NK-92 (cell line): Measurements from ENCODE around the gene CPOX.

Source experiments
- DNase-seq: peaks from one replicate; lab custom pipeline; 2025; ENCODE audit not compliant: unreplicated experiment; lab: John Stamatoyannopoulos, UW

Gene CPOX

DNA sequence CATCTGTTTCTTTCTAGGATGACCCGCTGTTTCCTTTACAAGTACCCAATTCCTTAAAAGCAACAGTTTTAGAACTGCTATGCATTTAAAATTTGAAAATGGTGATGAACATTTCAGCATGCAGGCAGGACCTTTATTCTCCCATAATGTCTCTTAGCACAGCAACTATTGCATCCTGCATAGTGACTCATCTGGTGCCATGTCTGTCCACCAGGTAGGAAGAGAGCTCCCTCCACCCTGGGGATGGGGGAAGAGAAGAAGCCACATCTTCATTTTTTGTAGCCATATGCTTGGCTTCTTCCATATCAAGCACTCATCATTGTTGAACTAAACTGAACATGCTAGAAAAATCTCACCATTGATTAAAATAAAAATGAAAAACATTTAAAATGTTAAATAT lies 51.7 kb downstream of the CPOX start:
- no peak for DNase-seq

DNA sequence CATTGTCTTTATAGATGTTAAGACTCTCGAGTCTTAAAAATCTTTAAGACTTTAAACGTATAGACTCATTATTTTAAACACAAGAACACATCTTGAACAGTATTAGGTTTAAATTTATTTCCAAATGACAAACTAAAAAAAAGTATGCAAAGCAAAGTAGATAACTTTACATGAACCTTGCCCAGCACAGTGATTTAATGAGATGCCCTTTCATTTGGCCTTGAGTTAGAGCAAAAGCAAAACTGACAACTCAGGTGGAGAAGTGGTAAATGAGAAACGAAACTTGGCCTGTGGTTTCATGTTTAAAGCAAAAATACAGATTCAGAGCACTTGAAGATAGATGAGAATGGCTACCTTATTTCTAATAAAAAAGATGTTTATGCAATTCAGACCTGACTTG lies 53.1 kb downstream of the CPOX start:
- no peak for DNase-seq

DNA sequence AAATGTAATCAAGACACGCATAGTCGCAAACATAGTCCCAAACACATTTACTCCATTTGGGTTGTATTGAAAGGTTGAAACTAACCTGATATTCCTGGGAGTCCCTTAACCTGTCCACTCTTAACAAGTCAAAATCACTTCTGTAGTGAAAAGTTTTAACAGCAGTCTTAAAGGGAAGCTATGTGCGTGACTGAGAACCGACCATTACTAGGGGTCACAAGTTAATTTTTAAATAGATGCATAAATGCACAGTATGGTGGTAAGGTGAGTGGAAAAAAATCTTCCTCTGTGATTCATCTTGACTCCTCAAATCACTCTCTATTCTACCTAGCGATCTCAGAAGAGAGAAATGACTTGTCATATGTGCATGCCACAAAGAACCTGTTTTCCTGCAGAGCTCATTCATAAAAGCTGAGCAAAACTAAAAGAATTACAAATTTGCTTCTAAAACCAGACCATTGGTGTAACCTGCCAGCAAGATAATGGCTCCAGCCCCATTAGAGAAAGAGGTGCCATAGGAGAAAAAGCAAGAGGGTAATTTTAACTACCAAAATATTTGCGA lies 56.9 kb downstream of the CPOX start:
- no peak for DNase-seq

DNA sequence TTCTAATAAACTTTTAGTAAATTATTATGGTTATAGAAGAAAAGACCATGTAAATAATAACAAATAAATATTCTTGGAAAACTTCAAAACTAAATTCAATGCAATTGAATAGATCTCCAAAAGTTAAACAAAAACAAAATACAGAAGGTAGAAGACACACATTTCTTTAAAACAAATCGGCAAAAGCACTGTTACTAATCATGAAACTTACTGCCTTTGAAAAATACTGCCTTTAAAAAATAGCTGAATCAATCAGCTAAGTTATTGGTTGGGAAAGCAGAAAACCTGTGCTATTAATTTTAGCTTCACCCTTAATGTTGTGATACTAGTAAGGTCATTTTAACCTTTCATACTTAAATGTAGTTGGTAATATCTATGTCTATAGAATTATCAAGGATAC lies 58.7 kb downstream of the CPOX start:
- DNase-seq, result no peak

GRCh38 chr3:98534168-98534567 lies 59.2 kb downstream of the CPOX start:
- no peak for DNase-seq

GRCh38 chr3:98532709-98533571 lies 60.5 kb downstream of the CPOX start:
- no peak for DNase-seq

DNA sequence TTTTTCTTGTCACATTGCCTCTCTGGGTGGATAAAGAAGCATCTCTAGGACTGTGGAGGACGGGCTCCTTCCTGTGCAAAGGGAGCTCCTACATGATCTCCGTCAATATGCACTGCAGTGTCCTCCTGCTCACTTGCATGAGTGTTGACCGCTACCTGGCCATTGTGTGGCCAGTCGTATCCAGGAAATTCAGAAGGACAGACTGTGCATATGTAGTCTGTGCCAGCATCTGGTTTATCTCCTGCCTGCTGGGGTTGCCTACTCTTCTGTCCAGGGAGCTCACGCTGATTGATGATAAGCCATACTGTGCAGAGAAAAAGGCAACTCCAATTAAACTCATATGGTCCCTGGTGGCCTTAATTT lies 61.2 kb downstream of the CPOX start:
- DNase-seq, result no peak

- no peak for DNase-seq
Observed at GRCh38 chr3:98531622-98532274, 61.7 kb downstream of the CPOX start, which contains the start of gene GPR15. Gene GPR15, plus strand, starts transcription at chr3:98531978. Its CDS starts 56 bp downstream, at chr3:98532034.

- DNase-seq, result no peak
Observed at GRCh38 chr3:98530676-98531075, 62.7 kb downstream of the CPOX start.

- no peak for DNase-seq
Observed at GRCh38 chr3:98529856-98530459, 63.5 kb downstream of the CPOX start.
